ENCODE measurements around the gene ZNF831.

ZNF831 gene

DNA sequence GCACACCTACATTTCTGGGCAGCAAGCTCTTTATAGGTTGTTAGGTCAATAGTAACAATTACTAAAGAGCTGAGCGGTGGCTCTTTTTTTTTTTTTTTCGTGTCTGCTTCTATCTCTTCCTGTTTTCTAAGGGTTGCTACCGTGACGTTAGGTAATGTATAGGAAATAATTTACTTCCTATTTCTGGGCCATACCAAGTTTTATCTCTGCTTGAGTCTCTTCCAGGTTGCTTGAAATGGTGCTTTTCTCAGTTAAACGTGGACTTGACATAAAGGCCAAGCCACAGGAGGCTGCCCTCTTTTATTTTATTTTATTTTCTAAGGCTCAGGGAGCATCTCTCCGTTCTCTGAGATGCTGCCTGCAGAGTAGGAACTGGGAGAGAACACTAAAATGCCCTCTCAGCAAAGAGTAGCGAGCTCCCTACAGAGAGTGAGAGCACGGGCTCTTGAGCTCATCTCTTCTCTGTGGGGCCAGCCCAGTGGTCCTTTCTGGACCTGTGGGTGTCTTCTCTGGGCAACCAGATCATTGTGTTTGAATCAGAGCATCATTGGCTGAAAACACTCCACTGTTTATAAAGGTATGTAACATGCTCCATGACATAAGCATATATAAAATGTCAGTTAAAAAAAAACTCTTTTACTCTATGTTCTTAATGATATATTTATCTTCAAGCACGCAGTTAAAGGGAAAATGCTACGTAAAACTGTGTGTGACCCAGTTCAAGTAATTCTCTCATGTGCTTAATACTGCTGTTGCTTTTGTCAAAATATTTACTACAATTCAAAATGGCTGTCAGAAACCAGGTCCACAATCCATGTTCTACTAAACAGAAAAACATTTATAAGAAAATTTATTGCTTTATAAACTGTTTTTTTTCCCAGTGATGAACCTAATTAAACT is at the start of gene ZNF831:
TSS of gene ZNF831 (plus strand) at position 191 of the 900 bp plus-strand sequence. CDS start 27,199 bp downstream, outside the sequence.
- peak within 1 kb of the TSS; percentile 100 for H3K27ac Mint-ChIP-seq
- peak within 1 kb of the TSS; percentile 88 for H3K4me3 Mint-ChIP-seq
- no peaks in the 10 kb centered on the region for H3K9me3 Mint-ChIP-seq
- no peaks in the 10 kb centered on the region for H3K27me3 Mint-ChIP-seq
- peaks cover under 1% of the 10 kb centered on the region for H3K36me3 Mint-ChIP-seq
- H3K4me1 Mint-ChIP-seq: peaks cover 94% of the 10 kb centered on the region

DNA sequence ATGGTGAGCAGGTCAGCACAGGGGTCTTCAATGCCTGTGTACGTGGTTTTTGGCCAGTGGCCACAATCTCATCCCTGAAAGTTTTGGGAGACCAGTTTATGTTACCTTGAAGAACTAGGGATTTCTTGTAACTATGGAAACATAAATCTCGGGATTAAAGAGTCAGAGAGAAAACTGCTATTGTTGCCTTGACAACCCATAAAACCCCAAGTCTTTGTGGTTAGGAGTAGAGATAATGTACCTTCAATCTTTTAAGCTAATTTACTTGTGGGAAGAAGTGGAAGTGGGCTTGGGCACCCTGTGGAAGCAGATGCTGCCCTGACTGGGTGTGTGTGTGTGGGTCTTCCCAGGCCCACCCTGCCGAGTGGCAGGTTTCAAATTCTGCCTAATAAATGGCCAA is 46.1 kb upstream of the ZNF831 start:
- H3K4me3 Mint-ChIP-seq: peak overlapping the region; percentile 12
- no peaks in the 10 kb centered on the region for H3K36me3 Mint-ChIP-seq
- no peaks in the 10 kb centered on the region for H3K9me3 Mint-ChIP-seq
- peaks cover 62% of the 10 kb centered on the region for H3K4me1 Mint-ChIP-seq
- H3K27me3 Mint-ChIP-seq: no peaks in the 10 kb centered on the region
- peak overlapping the region; percentile 37 for H3K27ac Mint-ChIP-seq

DNA sequence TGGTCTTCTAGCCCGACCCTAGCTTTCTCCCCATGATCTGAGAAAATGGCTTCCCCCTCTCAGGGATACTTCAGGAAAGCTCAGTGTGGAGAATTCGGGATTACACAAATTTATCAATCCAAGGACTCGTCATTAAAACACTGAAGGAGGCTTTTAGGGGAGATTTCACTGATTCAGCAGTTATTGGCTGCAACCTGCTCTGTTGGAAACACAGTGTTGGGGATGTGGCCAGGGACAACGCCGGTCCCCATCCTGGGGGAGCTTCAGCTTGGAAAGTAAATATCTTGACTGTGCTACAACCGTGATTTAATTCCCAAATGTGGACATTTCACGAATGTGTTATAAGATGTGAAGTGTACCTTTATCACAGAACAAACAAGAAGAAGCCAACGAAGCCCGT is 44.8 kb upstream of the ZNF831 start:
- Mint-ChIP-seq H3K4me1 (peaks cover 75% of the 10 kb centered on the region), H3K4me3 (no peak overlapping the region), H3K27me3 (no peaks in the 10 kb centered on the region), H3K27ac (no peak overlapping the region), H3K36me3 (no peaks in the 10 kb centered on the region), H3K9me3 (no peaks in the 10 kb centered on the region)

DNA sequence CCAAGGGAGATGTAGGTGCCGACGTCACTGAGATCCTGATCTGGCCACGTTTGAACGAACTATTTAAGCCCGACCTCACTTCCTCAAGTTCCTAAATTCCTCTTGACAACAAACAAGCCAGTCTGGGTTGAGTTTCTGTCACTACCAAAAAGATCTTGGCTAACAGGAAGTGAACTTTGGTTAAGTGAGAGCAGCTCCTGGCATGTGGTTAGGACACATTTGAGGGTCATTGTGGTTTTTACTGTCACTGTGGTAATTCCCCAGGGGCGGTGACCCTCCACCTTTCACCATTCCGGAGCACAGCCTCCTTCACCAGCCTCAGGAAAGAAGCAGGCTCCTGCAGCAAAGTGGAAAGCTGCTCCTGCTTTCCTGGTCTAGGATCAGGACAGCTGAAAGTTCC is 43.1 kb upstream of the ZNF831 start:
- Mint-ChIP-seq H3K4me1 (peaks cover 92% of the 10 kb centered on the region), H3K27me3 (no peaks in the 10 kb centered on the region), H3K4me3 (peak overlapping the region; percentile 21), H3K36me3 (no peaks in the 10 kb centered on the region), H3K27ac (peak overlapping the region; percentile 100), H3K9me3 (no peaks in the 10 kb centered on the region)

DNA sequence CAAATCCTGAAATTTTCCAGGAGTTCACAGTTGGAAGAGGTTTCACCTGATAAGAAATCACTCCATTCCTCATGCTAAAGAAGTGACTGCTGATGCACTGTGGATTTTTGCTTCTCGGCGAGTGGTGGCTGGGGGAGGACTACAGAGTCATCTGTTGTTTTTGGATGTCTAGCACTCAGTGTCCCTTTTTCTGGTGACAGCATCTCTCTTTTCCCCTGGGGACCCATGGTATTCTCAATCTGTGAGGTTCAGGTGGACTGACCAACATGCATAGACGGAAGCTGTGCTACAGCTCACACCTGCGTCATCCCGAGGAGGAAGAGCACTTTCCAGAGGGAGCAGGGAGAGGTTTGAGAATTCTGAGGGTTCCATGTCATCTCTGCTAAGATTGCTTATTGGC is 42.7 kb upstream of the ZNF831 start:
- Mint-ChIP-seq H3K27me3 (no peaks in the 10 kb centered on the region), H3K9me3 (no peaks in the 10 kb centered on the region), H3K36me3 (no peaks in the 10 kb centered on the region), H3K27ac (peak overlapping the region; percentile 100), H3K4me3 (peak overlapping the region; percentile 21), H3K4me1 (peaks cover 94% of the 10 kb centered on the region)

DNA sequence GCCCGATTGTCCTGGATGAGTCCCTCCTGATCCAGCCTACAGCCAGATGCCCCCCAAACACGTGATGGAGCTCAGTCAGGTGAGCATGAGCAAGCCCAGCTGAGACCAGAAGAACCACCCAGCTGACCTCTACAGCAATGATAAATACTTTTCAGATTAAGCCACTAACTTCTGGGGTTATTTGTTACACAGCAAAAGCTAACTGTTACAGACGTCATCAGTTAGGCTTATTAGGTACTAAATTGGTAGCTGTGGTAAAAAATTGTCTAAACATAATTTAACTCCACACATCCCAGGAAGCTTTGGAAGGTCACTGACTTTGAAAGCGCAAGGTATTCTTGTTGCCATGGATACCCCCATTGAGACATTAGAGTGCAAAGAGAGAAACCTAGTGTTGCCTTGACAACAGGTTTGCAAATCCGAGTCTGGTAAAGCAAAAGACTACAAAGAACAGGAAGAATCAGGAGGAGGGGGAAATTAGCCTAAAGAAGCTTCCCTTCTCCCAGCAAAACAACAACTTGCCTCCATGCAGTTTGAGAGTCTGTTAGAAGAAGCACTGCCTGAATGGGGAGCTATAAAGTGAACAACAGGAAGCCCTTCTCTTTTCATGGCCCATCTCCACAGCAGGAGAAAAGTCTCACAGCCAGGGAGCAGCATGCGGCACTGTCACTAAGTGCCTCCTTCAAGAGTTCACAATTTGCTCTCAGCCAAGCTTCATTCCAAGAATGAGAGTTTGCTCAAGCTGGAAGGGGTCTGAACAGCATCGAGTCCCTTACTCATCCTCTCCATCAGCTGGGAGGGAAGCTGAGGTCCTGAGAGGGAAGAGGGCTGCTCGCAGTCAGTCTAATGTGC is 41.7 kb upstream of the ZNF831 start:
- no peaks in the 10 kb centered on the region for H3K9me3 Mint-ChIP-seq
- H3K27me3 Mint-ChIP-seq: no peaks in the 10 kb centered on the region
- H3K27ac Mint-ChIP-seq: peak overlapping the region; percentile 100
- peaks cover 96% of the 10 kb centered on the region for H3K4me1 Mint-ChIP-seq
- H3K36me3 Mint-ChIP-seq: no peaks in the 10 kb centered on the region
- H3K4me3 Mint-ChIP-seq: peak overlapping the region; percentile 88

DNA sequence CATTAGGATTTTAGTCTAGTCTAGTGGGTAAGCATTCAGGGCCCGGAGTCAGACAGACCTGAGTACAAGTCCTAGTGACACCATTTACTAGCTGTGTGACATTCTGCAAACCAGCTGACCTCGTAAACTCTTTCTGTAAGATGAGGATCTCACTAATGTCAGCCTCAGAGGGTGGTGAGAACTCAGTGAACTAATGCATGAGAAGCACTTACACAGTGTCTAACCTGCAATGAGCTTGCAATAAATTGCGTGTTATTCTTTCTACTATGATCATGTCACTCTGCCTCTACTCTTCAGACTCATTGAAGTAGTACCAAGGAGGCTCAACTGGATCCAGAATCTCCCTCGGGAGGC is 41.1 kb upstream of the ZNF831 start:
- H3K36me3 Mint-ChIP-seq: peaks cover 1% of the 10 kb centered on the region
- no peaks in the 10 kb centered on the region for H3K9me3 Mint-ChIP-seq
- no peaks in the 10 kb centered on the region for H3K27me3 Mint-ChIP-seq
- H3K4me3 Mint-ChIP-seq: peak overlapping the region; percentile 88
- H3K27ac Mint-ChIP-seq: peak overlapping the region; percentile 100
- H3K4me1 Mint-ChIP-seq: peaks cover 96% of the 10 kb centered on the region

DNA sequence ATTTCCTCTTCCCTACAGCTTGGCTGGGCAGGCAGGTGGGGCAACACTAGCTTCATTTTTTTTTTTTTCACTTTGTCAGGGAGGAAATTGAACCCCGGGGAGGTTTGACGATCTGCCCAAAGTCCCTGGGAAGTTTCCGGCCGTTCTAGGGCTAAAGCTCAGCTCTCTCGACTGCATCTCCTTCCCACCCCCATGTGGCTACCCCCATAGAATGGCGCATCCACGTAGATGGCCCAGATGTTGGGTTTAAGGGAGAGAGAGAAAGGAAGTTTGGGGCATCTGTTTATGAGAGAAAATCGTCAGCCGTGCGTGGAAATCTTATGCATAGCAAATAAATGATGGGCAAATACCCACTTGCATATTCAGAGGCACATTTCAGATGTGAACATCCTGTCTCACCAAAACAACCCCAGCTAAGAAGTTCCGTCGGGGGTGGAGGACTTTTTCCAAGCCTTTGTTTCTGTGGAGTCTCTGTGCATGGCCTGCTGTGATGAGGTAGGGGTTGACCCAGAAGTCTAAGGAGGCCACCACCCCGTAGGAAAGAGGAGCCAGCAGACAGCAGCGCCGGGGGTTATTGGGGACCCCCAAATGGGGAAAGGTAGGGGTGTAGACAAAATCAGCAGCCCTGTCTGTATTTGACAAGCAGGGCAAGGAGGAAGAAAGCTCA is 40.5 kb upstream of the ZNF831 start:
- Mint-ChIP-seq H3K27ac (peak overlapping the region; percentile 100), H3K36me3 (peaks cover 1% of the 10 kb centered on the region), H3K9me3 (no peaks in the 10 kb centered on the region), H3K4me3 (peak overlapping the region; percentile 88), H3K4me1 (peaks cover 95% of the 10 kb centered on the region), H3K27me3 (no peaks in the 10 kb centered on the region)

DNA sequence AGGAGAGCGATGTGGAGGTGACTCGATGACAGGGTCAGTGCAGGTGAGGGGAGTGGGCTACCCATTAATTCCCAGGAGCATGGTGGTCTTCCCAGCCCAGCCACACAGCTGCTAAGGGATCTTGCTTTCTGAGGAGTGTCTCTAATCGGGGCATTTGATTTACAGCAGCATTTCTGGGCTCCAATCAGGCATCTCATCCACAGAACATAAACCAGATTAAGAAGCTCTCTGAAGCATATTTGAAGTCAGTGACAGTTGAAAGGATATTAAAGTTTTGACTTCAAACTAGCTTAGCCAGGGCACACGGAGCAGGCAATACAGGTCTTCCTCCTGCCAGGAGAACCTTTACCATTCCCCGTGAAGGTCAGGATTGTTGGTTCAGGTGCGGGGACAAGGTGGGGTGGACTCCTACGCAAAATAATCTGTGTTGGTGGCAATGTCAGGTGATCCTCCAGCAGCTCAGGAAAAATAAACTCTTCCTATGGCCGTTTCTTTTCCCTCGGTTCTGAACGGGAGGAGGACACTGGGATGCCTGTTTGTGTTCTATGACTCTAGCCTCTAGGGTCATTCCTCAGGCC is 39.9 kb upstream of the ZNF831 start:
- H3K4me1 Mint-ChIP-seq: peaks cover 92% of the 10 kb centered on the region
- peaks cover 1% of the 10 kb centered on the region for H3K36me3 Mint-ChIP-seq
- H3K27me3 Mint-ChIP-seq: no peaks in the 10 kb centered on the region
- H3K27ac Mint-ChIP-seq: peak overlapping the region; percentile 100
- peak overlapping the region; percentile 88 for H3K4me3 Mint-ChIP-seq
- H3K9me3 Mint-ChIP-seq: no peaks in the 10 kb centered on the region

DNA sequence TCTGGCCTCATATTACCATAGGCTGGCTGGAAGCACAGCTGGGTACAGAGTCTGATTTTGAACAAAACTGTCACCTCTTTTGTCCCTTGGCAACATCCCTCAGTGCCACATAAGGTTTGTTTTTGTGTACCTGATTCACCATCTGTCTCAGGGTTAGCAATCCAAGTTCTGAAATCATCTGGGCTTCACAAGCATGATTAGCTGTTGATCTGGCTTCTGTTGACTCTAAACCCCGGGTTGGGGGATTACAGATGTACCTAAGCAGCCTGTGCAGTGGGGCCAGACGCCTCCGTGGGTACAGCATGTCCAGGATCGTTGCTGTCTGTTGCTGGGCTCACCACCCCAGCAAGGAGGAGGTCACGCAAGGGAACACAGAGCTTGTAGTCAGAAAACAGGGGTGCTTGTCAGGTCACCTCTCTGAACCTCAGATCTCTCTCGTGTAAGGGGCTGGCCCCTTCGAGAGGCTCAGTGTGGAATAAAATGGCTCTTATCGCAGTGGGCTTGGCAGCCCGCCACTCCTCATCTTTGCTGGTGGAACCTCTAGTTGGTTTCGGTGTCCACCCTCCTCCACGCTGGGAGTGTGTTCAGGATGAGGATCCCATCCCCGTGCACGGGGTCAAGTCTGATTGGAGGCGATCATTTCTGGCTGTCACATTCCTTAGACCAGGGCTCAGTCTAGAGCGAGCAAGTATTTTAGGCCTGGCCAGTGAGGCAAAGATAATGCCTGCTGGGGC is 39.2 kb upstream of the ZNF831 start:
- H3K4me1 Mint-ChIP-seq: peaks cover 86% of the 10 kb centered on the region
- H3K36me3 Mint-ChIP-seq: peaks cover 1% of the 10 kb centered on the region
- H3K27me3 Mint-ChIP-seq: no peaks in the 10 kb centered on the region
- H3K27ac Mint-ChIP-seq: peak overlapping the region; percentile 100
- peak overlapping the region; percentile 42 for H3K4me3 Mint-ChIP-seq
- H3K9me3 Mint-ChIP-seq: no peaks in the 10 kb centered on the region

DNA sequence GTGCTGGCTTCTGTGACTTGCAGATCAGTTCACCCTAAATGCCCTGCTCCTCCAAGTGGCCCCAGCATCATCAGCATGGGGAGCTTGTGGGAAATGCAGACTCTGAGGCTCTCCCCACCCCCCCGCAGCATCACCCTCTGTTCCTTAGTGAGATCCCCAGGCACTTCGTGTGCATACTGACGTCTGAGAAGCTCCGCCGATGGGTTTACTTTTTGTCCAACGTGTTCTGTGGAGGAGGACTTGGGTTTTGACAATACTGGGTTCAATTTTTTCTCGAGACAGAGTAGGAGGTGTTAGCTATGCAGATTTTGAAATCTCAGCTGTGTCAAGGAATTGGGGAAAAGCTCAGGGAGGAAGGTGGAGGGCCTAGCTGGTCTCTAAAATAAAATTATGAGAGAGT is 38.3 kb upstream of the ZNF831 start:
- H3K27me3 Mint-ChIP-seq: no peaks in the 10 kb centered on the region
- peak overlapping the region; percentile 87 for H3K27ac Mint-ChIP-seq
- H3K9me3 Mint-ChIP-seq: no peaks in the 10 kb centered on the region
- peaks cover 1% of the 10 kb centered on the region for H3K36me3 Mint-ChIP-seq
- no peak overlapping the region for H3K4me3 Mint-ChIP-seq
- H3K4me1 Mint-ChIP-seq: peaks cover 81% of the 10 kb centered on the region

DNA sequence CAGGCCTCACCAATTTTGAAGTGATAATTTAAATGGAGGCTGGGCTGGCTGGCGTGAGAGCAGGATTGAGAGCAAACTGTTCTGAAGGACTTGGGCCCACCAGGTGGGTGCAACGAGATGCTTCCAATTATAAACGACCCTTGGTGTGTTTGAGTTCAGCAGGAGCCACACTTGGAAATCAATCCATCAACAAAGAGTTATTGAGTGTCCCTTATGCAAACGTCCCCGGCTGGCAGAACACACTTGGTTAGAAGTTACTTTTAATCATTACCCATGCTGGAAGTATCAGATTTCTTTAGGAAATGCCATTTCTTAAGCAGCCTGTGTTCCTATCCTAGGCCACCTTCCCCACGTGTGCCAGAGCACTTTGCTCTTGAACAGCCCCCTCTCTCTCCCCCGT is 37.8 kb upstream of the ZNF831 start:
- Mint-ChIP-seq H3K4me1 (peaks cover 76% of the 10 kb centered on the region), H3K4me3 (no peak overlapping the region), H3K9me3 (no peaks in the 10 kb centered on the region), H3K36me3 (peaks cover 1% of the 10 kb centered on the region), H3K27ac (peak overlapping the region; percentile 46), H3K27me3 (no peaks in the 10 kb centered on the region)

DNA sequence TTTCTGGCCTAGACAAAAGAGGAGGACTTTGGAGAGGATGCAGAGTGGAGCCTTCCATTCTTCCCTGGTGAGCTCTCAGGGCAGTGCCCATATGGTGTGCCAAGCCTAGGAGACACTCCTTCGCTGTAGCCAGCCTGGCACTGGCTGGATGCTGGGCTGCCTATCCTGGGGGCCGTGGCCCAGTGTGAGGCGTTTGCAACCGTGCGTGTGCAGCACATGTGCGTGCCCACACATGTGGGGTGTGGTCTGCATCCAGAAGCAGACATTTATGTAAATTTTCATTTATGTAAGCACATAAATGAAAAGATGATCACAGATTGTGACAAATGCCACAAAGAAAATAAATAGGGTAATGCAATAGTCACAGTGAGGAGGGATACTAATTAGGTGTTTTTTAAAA is 35.8 kb upstream of the ZNF831 start:
- Mint-ChIP-seq H3K27ac (no peak overlapping the region), H3K4me1 (peaks cover 60% of the 10 kb centered on the region), H3K36me3 (peaks cover 1% of the 10 kb centered on the region), H3K4me3 (no peak overlapping the region), H3K27me3 (no peaks in the 10 kb centered on the region), H3K9me3 (no peaks in the 10 kb centered on the region)

DNA sequence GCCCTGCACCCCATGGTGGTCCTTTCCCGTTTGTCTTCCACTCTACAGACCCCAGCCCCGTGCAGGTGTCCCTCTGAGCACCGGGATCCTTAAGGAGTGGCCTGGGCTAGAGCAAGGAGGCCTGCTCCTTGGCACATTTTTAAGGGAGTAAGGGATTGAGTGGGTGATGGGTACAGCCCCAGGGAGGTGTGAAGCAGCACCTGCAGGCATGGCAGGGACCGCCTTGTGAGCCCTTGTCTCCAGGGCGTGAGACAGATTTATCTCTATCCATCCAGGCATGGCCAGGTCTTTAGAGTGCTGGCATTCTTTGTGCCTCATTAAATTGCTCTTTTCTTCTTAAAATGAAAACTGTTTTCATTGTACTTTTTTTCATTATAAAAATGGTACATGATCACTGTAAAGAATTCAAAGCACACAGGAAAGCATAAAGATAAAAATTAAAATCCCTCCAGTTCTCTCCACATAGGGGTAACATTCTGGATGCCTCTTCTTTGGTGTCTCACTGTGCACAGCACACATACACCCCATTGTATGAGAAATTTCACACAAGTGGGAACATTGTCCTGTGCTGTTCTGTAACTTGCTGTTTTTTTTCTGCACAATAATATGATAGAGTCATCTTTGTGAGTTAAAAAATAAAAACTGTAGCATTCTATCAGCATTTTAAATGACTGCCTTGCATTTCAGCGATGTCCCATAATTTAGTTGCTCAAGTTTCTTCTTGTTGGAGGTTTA is 31.9 kb upstream of the ZNF831 start:
- H3K4me3 Mint-ChIP-seq: no peak overlapping the region
- peaks cover 35% of the 10 kb centered on the region for H3K4me1 Mint-ChIP-seq
- no peaks in the 10 kb centered on the region for H3K27me3 Mint-ChIP-seq
- H3K27ac Mint-ChIP-seq: no peak overlapping the region
- no peaks in the 10 kb centered on the region for H3K9me3 Mint-ChIP-seq
- peaks cover 4% of the 10 kb centered on the region for H3K36me3 Mint-ChIP-seq
